Kidney tubule cell (primary cell): ENCODE results near the gene EGR4.

Experiments
- DNase-seq: peaks from one replicate; pipeline ENCODE4 v3.0.0-alpha.2; 2018; ENCODE audit warnings: low spot score

Gene EGR4

DNA sequence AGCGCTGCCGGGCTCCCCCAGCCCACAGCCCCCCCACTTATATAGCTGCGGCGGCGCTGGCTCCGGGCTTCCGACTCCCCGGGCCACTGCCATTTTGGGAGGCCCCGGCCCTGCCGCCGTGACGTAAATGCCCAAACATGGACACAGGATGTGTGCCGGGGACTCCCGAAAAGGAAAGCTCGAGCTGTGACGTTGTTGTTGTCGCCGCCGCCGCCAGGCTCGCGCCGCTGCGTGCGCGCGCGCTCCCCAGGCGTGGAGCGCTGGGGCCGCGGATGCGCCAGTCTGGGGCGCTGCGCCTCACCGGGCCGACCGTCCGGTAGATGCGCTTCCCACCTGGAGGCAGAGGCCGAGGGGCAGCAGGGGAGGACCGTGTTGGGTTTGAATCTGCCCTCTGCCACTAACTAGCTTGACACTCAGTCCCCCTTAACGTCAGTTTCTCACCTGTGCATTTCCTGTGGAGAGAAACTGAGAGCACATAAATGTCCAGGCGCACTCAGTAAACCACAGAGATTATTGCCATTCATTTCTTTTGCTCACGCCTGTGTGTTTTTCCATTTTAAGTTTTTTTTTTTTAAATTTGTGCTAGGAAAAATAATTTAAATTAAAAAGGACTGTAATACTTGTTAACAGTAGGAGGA lies at the start of gene EGR4:
Gene EGR4, minus strand, starts transcription at position 15 of the 638 bp plus-strand sequence. CDS start 231 bp downstream, outside the sequence.
- peak; percentile 64 for DNase-seq

DNA sequence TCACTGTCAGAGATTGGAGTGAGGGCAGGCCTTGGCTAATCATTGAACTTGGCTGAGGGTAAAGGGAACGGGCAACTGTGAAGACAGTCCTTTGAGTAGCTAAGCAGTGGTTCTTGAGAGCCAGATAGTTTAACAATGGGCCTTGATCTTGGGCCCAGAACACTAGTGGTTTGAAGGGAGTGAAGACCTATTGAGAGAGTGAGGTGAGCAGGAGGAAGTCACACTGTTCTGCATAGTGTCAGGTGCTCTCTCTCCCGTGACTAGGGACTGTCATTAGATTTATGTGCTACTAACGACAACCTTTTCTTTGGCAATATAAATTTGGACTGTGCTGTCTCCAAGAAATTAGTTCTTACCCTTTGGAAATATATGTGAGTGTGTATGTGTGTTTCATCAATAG lies 47.7 kb upstream of the EGR4 start:
- no peak for DNase-seq

DNA sequence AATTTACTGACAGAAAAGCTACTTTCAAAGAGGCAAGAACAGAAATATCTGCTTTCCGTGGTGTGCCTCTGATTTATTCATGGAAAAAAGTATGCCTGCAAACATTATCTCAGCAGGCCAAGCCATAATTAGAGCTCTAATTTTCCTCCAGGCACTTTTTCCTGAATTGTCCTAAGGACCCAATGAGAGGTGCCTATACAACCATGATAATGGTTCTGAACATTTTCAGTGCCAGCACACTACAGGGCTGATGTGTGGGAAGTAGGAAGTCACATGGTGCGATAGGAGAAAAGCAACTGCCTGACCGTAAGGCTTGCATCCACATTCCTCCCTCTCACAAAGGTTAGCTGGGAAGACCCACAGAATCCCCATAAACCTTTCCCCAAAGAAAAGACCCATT lies 45.9 kb upstream of the EGR4 start:
- no peak for DNase-seq

DNA sequence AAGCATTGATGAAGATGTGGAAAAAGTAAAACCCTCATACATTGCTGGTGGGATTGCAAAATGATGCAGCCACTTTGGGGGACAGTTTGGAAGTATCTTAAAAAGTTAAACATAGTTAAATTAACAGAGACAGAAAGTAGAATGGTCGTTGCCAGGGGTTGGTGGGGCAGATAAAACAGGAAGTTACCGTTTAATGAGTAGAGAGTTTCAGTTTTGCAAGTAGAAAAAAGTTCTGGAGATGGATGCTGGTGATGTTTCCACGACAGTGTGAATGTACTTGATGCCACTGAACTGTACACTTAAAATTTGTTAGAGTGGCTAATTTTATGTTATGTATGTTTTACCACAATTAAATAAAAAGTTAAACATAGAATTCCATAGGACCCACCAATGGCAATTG lies 44.5 kb upstream of the EGR4 start:
- no peak for DNase-seq

DNA sequence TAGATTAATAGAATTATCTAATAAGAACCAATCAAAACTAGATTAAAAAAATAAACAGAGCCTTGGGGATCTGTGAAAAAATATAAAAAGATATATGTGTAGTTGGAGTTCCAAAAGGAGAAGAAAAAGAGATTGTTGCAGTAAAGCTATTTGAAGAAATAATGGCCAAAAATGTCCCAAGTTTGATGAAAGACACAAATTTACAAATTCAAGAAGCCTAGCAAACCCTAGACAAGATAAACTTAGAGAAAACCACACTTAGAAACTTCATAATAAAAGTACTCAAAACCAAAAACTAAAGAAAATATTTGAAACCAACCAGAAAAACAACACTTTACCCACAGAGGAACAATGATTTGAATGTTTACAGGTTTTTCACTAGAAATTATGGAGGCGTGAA lies 41.3 kb upstream of the EGR4 start:
- DNase-seq, result no peak

DNA sequence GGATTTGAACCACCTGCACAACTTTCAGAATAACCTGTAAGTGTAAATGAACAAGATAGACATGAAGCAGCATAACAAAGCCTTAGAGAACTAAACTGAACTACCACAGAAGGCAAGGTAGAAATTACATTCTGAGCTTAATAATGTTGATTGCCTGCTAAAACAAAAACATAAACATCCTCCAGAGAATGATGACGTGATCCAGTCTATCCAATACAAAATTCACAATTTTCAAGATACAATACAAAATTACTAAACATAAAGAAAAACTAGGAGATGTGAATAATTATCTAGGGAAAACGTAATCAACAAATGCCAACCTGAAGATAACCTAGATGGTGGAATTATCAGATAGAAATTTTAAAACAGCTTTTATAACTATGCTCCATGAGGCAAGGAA lies 40.7 kb upstream of the EGR4 start:
- DNase-seq, result no peak

DNA sequence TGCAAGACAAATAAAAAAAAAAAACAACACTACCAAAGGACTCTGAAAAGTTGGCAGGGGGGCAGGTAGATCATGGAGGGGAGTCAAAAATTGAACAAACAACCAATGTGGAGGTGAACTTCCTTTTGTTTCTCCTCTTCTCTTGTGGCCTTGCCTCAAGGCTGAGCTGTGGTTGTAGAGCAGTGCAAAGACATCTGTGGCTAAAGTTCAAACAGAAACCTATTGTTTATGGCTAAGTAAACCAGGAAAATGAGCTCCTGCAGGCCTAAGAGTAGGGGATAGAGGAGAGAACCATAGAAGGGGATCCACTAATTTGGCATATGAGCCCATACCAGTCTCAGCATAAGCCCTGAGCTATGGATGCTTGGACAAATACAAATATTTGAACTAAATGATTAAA lies 40.2 kb upstream of the EGR4 start:
- no peak for DNase-seq

DNA sequence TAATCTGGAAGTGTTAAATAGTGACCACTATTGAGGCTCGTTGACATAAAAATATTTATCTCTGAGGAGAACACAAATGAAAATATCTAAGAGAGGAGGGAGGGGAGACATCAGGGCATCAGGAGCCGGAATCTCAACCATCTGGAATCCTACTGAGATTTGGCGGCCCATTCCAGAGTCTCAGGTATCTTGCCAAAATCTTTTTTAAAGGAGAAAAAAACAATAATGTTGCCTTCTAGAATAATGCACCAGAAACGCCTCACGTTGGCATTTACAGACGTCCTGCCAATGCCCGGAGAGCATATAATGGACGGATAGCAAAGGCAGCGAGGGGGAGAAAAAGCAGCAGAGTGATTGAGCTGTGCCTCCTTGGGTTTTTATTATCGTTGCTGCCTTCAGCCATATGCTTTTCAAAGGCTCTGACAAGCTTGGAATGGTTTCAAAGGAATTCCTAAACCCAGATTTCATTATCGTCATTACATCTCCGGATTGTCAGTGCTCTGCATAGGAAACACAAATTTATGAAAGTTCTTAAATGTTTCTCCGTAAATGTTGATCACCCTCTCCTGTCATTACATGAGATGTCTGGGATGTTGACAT lies 30.9 kb upstream of the EGR4 start:
- no peak for DNase-seq

DNA sequence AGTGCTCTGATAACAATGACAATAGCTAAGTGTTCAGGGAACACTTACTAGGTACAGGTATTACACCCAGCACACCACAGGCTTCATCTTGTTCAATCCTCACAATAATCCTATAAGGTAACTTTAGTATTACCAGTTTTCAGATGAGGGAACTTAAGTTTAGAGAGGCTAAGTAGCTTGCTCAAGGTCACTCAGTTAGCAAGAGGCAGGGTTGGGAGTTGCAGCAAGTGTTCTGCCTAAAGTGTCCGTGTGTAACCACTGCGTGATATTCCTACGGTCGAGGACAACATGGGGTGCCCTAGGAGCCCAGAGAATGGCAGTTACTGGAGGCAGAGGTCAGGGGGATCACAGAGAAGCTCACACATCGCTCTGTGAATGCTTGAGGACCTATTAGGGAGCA lies 30.2 kb upstream of the EGR4 start:
- DNase-seq, result no peak

DNA sequence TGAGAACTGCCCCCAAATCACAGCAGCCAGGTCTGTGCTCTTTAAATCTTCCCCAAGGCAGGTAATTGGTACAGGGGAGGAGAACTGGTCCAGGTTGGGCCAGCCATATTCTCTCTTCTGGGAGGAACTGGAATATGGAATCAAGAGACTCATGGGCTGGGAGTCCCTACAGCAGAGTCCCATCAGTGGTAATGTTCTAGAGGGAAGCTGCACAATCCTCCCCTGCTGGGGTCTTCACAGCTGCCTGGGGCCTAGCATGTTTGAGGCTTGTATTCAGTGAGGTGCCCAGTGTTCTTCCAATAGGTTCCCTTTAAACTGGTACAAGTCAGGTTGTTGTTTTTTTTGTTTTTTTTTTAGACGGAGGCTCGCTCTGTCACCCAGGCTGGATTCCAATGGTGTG lies 21.1 kb upstream of the EGR4 start:
- no peak for DNase-seq

DNA sequence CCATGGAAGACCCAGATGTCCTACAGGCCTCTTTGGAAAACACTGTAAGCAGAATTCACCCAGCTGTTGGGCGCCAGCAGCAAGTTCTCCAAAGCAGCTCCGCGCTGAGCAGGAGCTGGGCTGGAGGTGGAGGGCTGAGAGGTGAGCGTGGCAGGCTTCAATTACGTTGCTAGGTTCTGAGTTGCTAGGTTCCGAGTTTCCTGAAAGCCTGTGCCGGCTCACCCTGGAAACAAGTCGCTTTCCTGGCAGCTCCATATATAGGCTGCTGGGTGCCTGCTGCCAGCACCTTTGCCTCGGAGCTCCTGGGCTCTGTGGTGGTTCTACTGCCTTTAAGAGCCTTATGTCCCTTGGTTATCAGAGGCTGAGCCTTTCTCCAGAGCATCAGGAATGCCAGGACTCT lies 14.4 kb upstream of the EGR4 start:
- DNase-seq, result no peak

DNA sequence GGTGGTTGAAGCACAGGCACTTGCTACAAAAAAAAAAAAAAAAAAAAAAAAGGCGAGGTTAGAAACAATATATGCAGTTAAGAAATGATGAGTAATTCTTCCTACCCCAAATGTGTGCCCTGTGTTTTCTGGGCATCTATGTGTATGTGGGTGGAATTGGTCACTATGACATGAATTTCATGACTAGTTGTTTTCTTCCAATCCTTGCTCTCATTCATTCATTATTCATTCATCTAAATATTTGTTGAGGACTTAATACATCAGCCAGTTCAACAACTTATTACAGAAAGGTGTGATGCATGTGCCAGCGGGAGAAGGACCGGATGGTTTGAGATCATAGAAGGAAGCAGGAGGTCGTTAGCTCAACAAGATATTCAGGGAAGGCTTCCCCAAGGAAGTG lies 8.3 kb upstream of the EGR4 start:
- DNase-seq, result no peak

DNA sequence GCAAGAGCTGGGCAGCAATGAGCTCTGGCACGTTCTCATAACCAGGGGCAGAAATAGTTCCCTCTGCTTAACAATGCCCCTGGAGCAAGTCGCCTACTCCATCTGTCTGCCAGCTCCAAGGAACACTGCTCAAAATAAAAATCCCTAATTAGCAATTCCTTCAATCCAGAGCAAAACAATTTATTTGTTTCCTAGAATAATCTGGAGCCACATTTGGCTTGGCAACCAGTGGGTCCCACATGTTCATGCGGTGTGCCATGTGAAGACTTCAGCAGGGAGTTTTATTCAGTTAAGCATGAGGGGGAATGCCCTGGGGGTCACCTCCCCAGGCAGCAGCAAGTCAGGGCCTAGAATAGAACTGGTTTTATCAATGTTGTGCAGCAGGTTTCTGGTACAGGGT lies 7.6 kb upstream of the EGR4 start:
- no peak for DNase-seq

DNA sequence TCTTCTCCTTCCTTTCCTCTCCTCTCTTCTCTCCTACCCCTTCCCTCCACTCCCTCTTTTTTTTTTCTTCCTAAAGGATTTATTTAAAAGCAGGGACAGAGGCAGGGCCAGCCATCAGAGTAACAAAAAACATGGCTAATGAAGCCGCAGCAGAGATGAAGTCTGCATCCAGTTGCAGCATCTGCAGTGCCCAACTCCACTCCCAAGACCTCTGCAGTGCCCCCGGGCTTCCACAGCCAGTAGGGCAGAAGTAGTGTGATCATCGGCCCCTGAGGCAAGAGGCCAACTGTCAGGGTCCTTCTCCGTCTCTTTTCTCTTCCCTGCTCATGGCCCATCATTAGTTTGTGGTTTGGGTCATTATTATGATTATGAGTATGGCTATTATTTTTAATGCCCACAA lies 4.2 kb upstream of the EGR4 start:
- no peak for DNase-seq

DNA sequence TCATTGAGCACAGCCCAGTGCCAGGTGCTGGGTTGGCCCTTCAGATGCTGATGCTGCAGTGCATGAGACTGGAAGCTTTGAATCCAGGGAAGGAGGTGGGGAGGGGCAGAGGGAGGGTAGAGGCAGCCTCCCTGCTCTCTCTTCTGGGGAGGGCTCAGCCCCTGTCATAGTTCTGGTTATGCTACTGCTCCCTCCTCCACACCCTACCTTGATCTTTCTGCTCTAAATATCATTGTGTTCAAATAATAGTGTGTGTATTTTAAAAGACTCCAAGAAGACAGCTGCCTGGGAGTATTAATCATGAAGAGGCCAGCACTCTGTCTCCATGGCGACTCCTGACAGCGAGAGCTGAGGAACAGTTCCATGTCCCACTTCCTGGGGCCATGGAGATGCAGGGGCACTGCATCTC lies 3.8 kb upstream of the EGR4 start:
- peak; percentile 42 for DNase-seq

DNA sequence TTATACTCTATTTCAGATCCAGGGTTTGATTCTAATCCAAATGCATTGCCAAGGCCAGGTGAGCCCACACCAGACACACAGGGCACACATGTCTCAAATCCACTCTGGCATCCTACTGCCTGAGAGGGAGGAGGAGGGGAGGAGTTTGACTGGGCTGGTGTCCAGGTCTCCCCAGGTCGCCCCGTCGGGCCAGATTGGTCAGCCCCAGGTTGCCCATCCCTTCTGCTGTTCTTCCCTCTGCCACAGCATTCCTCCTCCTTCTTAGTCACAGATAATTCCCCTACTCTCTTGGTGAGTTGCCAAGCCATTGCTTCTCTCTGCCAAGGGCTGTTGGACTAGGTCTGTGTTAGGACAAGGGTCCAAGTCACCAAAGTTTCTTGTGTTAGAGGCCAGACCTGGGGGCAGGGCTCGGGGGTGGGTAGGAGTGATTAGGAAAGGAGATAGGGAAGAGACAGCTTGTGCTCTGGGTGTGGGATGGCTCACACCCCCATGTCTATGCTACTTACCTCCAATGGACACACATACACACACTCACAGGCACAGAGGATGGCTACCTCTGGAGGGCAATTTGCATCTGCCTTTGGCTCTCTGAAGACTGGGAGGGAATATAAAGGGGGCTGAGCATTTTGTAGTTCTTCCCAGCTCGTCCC lies 2.5 kb upstream of the EGR4 start:
- DNase-seq, result peak; percentile 74

DNA sequence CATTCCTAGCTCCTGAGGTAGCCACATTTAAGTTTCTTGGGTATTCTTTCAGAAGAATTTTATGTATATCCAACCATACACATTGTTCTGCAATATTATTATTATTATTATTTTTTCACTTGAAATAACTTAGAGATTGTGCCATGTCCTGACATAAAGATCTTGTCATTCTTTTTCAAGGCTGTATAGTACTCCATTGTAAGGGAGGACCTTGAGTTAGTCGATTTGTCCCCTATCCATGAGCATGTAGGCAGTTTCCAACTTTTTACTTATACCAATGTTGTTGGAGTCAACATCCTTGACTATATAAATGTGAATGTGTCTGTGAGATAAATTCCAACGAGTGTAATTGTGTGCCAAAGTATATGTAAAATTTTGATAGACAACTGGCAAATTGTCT lies 891 bp upstream of the EGR4 start:
- DNase-seq, result no peak

DNA sequence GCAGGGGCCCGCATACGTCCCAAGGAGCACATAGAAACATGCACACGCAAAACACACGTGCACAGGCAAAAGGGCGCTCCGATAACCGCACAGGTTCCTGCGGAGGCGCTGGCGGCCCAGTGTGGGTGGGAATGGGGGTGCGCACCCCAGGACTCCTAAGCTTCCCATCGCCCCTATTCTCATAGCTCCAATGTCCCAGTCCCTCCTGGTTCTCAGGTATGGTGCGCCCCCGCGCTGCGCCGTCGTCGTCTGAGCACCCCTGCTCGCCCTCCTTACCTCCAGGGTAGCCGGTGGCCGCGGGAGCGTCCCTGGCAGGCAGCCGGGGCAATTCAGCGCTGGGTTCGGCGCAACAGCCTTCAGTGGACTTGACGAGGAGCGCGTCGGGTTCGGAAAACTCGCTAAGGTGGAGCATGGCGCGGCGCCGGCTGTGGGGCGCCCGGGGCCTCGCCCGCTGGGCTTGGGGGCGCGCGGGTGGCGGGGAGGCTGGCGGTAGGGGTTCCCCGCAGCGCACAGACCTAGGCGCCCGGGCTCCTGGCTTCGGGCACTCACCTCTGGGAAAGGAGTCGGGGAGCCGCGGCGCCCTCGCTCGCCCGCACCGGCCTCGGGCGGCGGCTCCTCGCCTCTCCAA lies 328 bp downstream of the EGR4 start:
- DNase-seq, result no peak

DNA sequence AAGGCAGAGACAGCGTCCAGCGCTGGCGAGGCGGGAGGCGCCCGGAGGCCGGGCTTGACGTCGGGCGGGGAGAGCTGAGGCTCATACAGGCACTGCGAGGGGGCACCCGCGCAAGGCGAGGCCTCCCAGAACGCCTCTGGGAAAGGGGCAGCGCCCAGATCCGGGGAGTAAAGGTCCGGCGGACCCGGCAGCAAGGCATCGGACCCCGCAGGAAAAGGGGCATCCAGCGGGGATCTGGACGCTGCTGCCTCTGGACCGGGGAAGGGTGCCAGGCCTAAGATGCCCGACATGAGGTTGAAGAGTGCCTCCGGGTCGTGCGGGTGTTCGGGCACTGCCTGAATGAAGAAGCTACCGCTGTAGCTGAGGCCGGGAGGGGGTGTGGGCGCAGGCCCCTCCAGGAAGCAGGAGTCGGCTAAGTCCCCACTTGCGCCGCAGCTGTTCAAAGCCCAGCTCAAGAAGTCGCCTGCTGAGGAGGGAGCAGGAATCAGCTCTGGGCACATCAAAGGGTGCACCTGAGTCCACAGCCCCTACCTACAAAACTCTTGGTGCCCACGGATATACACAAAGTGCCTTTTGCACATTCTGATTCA lies 937 bp downstream of the EGR4 start:
- DNase-seq, result no peak

DNA sequence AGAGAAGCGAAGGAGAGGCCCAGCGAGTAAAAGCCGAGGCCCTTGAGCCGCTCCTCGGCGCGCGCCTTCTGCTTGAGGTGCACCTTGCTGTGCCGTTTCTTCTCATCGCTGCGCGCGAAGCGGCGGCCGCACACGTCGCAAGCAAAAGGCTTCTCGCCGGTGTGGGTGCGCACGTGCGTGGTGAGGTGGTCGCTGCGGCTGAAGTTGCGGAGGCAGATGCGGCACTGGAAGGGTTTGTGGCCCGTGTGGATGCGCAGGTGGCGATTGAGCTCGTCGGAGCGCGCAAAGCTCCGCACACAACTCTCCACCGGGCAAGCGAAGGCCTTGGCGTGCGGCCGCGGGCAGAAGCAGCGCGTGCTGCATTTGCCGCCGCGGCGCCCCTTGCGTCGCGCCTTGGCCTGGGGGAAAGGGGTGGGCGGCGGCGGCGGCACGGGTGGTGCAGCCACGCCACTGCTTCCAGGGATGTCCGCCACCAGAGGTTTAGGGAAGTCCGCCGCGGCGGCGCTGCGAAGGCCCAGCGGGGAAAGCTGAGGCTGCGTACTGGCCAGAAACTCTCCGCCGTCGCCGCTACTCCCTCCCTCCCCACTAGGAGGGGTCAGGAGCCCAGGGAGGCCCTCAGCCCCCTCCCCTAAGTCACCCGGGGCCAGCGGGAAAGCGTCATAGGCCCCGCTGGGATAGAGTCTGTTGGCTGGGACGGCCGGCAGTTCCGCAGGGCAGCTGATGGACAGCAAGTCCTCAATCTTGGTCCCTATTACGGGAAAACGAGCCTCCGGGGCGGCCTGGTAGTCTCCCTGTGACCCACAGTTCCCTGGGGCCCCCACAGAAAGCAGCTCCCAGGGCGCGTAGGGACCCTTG lies 1.7 kb downstream of the EGR4 start:
- no peak for DNase-seq

DNA sequence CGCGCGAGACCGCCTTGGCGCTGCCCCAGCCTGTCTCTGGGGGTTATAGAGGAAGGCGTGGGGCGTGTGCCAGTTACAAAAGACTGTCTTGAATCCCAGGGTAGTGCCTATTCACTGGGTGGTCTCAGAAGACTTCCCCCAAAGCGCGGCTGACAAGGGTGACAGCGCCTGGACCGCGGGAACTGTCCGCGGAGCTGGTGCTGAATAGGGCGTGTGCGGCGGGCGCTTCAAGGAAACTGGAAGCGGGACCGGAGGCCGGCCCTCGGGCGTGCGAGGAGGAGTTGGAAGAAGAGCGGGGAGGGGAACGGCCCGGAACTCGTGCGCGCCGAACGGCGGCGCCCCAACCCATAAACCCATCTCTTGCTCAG lies 2.3 kb downstream of the EGR4 start:
- DNase-seq, result peak; percentile 50
